ENCODE measurements around the gene HPCAL1. TPM values are rescaled to one million over a fixed set of nuclear protein-coding genes. Genes with fewer than 3 reads are reported as not detected.

HPCAL1 gene
- total and polyA plus RNA-seq, 2 donors (not counting 3 experiments of a cell fraction or from before 2014, with no cell fraction given) = 56.5 to 77.4 TPM

- Histone ChIP-seq H3K4me2 (ENCODE audit: insufficient read depth, low read length) (no peak overlapping the region), H3K4me3 (replicated peaks in 1 of 3; ENCODE audit: insufficient read depth in 1 of 3, low read depth in 1 of 3, low read length in 3 of 3) (no peak overlapping the region), H3K79me2 (ENCODE audit: control insufficient read depth, insufficient read depth, low read length) (peaks cover 39% of the 10 kb centered on the region), H3K4me1 (ENCODE audit: control insufficient read depth, extremely low read depth, insufficient read depth, low read length) (no peaks in the 10 kb centered on the region), H3K9ac (replicated peaks; ENCODE audit: extremely low read depth, insufficient read depth, low read length) (no peak overlapping the region), H3K9me3 (replicated peaks; ENCODE audit: control insufficient read depth, insufficient read depth, low read length) (no peaks in the 10 kb centered on the region), H3K27me3 (ENCODE audit: control insufficient read depth in 2 of 2, insufficient read depth in 2 of 2, low read length in 2 of 2) (no peaks in the 10 kb centered on the region), H3K36me3 (ENCODE audit: control insufficient read depth in 2 of 2, extremely low read depth in 1 of 2, insufficient read depth in 2 of 2, low read length in 2 of 2) (no peaks in the 10 kb centered on the region), H2AFZ (ENCODE audit: low read depth, low read length) (no peak overlapping the region), H4K20me1 (replicated peaks; ENCODE audit: control insufficient read depth, extremely low read depth, insufficient read depth, low read length) (no peaks in the 10 kb centered on the region), H3K9me1 (replicated peaks; ENCODE audit: control insufficient read depth, extremely low read depth, insufficient read depth, low read length) (no peaks in the 10 kb centered on the region), H3K27ac (ENCODE audit: insufficient read depth, low read depth, low read length) (no peak overlapping the region)
- intact Hi-C loops (cut with micrococcal nuclease) = no loop called here
- TF ChIP-seq EZH2 (IDR thresholded peaks at IDR 0.05; ENCODE audit: borderline replicate concordance, low read depth, low read length, severe bottlenecking) (no peak), JUN (IDR thresholded peaks at IDR 0.05; ENCODE audit: borderline replicate concordance, insufficient read depth, insufficient read length, low read depth) (no peak), POLR2AphosphoS5 (IDR thresholded peaks at IDR 0.05; ENCODE audit: insufficient read depth, low read depth, low read length) (no peak), FOS (IDR thresholded peaks at IDR 0.05; ENCODE audit: borderline replicate concordance, insufficient read depth, low read length) (no peak), POLR2A (IDR thresholded peaks at IDR 0.05; ENCODE audit: low read depth, low read length) (no peak), MYC (IDR thresholded peaks at IDR 0.05; ENCODE audit: low read depth, low read length) (no peak), GATA2 (IDR thresholded peaks at IDR 0.05; ENCODE audit: insufficient read depth, insufficient read length, low read depth, low read length) (no peak)
- TF ChIP-seq, protein P1, sequence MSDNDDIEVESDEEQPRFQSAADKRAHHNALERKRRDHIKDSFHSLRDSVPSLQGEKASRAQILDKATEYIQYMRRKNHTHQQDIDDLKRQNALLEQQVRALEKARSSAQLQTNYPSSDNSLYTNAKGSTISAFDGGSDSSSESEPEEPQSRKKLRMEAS (IDR thresholded peaks at IDR 0.05; ENCODE audit: insufficient read depth, insufficient read length) = no peak
- TF ChIP-seq, protein P2, sequence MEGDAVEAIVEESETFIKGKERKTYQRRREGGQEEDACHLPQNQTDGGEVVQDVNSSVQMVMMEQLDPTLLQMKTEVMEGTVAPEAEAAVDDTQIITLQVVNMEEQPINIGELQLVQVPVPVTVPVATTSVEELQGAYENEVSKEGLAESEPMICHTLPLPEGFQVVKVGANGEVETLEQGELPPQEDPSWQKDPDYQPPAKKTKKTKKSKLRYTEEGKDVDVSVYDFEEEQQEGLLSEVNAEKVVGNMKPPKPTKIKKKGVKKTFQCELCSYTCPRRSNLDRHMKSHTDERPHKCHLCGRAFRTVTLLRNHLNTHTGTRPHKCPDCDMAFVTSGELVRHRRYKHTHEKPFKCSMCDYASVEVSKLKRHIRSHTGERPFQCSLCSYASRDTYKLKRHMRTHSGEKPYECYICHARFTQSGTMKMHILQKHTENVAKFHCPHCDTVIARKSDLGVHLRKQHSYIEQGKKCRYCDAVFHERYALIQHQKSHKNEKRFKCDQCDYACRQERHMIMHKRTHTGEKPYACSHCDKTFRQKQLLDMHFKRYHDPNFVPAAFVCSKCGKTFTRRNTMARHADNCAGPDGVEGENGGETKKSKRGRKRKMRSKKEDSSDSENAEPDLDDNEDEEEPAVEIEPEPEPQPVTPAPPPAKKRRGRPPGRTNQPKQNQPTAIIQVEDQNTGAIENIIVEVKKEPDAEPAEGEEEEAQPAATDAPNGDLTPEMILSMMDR (IDR thresholded peaks at IDR 0.05; ENCODE audit: extremely low read depth in 1 of 2, insufficient read depth in 1 of 2, low read depth in 1 of 2, low read length in 2 of 2) = no peak
- ChIA-PET CTCF (interaction anchor here (0.8 to 3.6 kb wide), 3 partner anchors 19 to 242 kb away, joined by 3 to 17 read pairs (median 3); no protein-coding TSS in a partner anchor), POLR2A (no interaction called here)
- FAIRE-seq (no peak), DNase-seq (ENCODE audit: low read depth, low spot score) (no peak)
- BruUV-seq (replicated peaks) = no TSS peak
- dilution Hi-C loops (cut with MboI; ENCODE audit: extremely low pct_ligation_motif_present, low sequenced_read_pairs) = no loop called here
Measured at GRCh38 chr2:10366601-10367270, 64.0 kb downstream of the HPCAL1 start.

Data from endothelial cell of umbilical vein (primary cell).